Measurements from ENCODE around the gene ZNF774.

ZNF774 gene

GRCh38 chr15:90318591-90318990 lies 33.5 kb upstream of the ZNF774 start:
- Histone ChIP-seq H3K27me3 (ENCODE audit: insufficient read depth, poor library complexity, severe bottlenecking) (no peaks in the 10 kb centered on the region), H3K27ac (replicated peaks) (no peak overlapping the region)
- no peak for TF ChIP-seq POLR2AphosphoS5 (IDR thresholded peaks at IDR 0.05; ENCODE audit: low read depth)
- no peak for TF ChIP-seq SPI1 (IDR thresholded peaks at IDR 0.05; ENCODE audit: borderline replicate concordance, low read depth)
- no peak for TF ChIP-seq REST (IDR thresholded peaks at IDR 0.05; ENCODE audit: insufficient replicate concordance, low read depth)
- no peak for TF ChIP-seq CTCF (IDR thresholded peaks at IDR 0.05; ENCODE audit: insufficient read depth, low read length)
- TF ChIP-seq GABPA (IDR thresholded peaks at IDR 0.05; ENCODE audit: low read depth), result no peak

GRCh38 chr15:90320062-90320884 lies 31.8 kb upstream of the ZNF774 start:
- Histone ChIP-seq H3K27me3 (ENCODE audit: insufficient read depth, poor library complexity, severe bottlenecking) (no peaks in the 10 kb centered on the region), H3K4me3 (replicated peaks; ENCODE audit: insufficient read depth, low read length) (no peak overlapping the region), H3K27ac (replicated peaks) (no peak overlapping the region)
- peak; percentile 64 to 79 for DNase-seq (ENCODE audit: low read depth in 1 of 2, low spot score in 1 of 2)
- TF ChIP-seq GABPA (IDR thresholded peaks at IDR 0.05; ENCODE audit: low read depth), result no peak
- peak; percentile 96 for TF ChIP-seq CTCF (IDR thresholded peaks at IDR 0.05; ENCODE audit: insufficient read depth, low read length)

More at GRCh38 chr15:90318591-90318990, 33.5 kb upstream of the ZNF774 start:
- no peak overlapping the region for H3K4me3 ChIP-seq (replicated peaks; ENCODE audit: insufficient read depth, low read length)
- no peak for DNase-seq (ENCODE audit: low read depth in 1 of 2, low spot score in 1 of 2)

- no peak for TF ChIP-seq SPI1 (IDR thresholded peaks at IDR 0.05; ENCODE audit: borderline replicate concordance, low read depth)
- TF ChIP-seq REST (IDR thresholded peaks at IDR 0.05; ENCODE audit: insufficient replicate concordance, low read depth), result no peak
- TF ChIP-seq CTCF (IDR thresholded peaks at IDR 0.05; ENCODE audit: insufficient read depth, low read length), result no peak
- no peak for TF ChIP-seq POLR2AphosphoS5 (IDR thresholded peaks at IDR 0.05; ENCODE audit: low read depth)
- TF ChIP-seq GABPA (IDR thresholded peaks at IDR 0.05; ENCODE audit: low read depth), result no peak
- H3K27ac ChIP-seq (replicated peaks), result no peak overlapping the region
- no peak overlapping the region for H3K4me3 ChIP-seq (replicated peaks; ENCODE audit: insufficient read depth, low read length)
- H3K27me3 ChIP-seq (ENCODE audit: insufficient read depth, poor library complexity, severe bottlenecking), result no peaks in the 10 kb centered on the region
- DNase-seq (ENCODE audit: low read depth in 1 of 2, low spot score in 1 of 2), result no peak
Measured at GRCh38 chr15:90320885-90321278, 31.2 kb upstream of the ZNF774 start.

All from HL-60 (cell line).